HepG2 (cell line): ENCODE data around the gene EFEMP2. TPM values are rescaled to one million over a fixed set of nuclear protein-coding genes. Genes with fewer than 3 reads are reported as not detected.
A peak's percentile ranks its signal among the peaks of the same experiment; 100 is the strongest.

Experiments used
- PPARG ChIP-seq: conservative IDR thresholded peaks from 2 replicates; pipeline ENCODE4 v1.6.1; 2016; ENCODE audit warnings: missing biosample characterization, missing genetic modification reagents
- SMC3 ChIP-seq: IDR thresholded peaks from 2 replicates; pipeline ENCODE4 v1.6.1; 2011; ENCODE audit warnings: low read length, improper control_type of control experiment
- SP1 ChIP-seq, 2 experiments: fragments of 450-650 bp in 1 of 2; sonication (generic) in 1 of 2; formaldehyde crosslinking in 1 of 2; IDR thresholded peaks; 2 replicates each; pipeline versions ENCODE4 v1.4.0 to v1.6.1; 2016 to 2020; ENCODE audit warnings: missing genetic modification reagents in 1 of 2
- ZFX ChIP-seq: sonication (generic); formaldehyde crosslinking; IDR thresholded peaks from 2 replicates; pipeline ENCODE4 v1.4.0; 2020; ENCODE audit warnings: mild to moderate bottlenecking, low read depth, missing genetic modification reagents, moderate library complexity
- ZNF263 ChIP-seq: sonication (generic); formaldehyde crosslinking; IDR thresholded peaks from 2 replicates; pipeline ENCODE4 v1.4.0; 2020; ENCODE audit warnings: missing genetic modification reagents
- ZNF567 ChIP-seq: sonication (generic); formaldehyde crosslinking; IDR thresholded peaks from 2 replicates; pipeline ENCODE4 v1.8.1; 2023; ENCODE audit warnings: mild to moderate bottlenecking, missing genetic modification reagents, borderline replicate concordance
- ZZZ3 ChIP-seq: sonication (generic); formaldehyde crosslinking; IDR thresholded peaks from 2 replicates; pipeline ENCODE4 v1.4.0; 2020; ENCODE audit warnings: missing genetic modification reagents, mild to moderate bottlenecking, borderline replicate concordance
- polyA plus RNA-seq, 8 experiments: library from polyadenylated mRNA; depleted of rRNA in 3 of 8; stranded (reverse) in 7 of 8; unstranded in 1 of 8; fragments of >200 nt; fragmentation: Illumina TruSeq in 4 of 8; extraction: Trizol in 4 of 8; gene quantifications; 2 replicates each; pipeline versions ENCODE4 v1.2.1 to v1.2.3, GENCODE V29; 2011 to 2016; ENCODE audit warnings: low read depth in 4 of 8, missing spikeins in 1 of 8, mixed read lengths in 1 of 8; ENCODE audit not compliant: insufficient read depth in 1 of 8
- total RNA-seq, 5 experiments: library from RNA; depleted of rRNA; stranded (reverse); fragments of >200 nt; fragmentation: Illumina TruSeq; extraction: Trizol; gene quantifications; 2 replicates each; pipeline ENCODE4 v1.2.3, GENCODE V29; 2016; ENCODE audit warnings: low read depth in 1 of 5
- TF ChIP-seq, protein P1 (sequence below): IDR thresholded peaks from 2 replicates; pipeline ENCODE4 v1.6.1; 2016; ENCODE audit warnings: low read depth, control low read depth
- TF ChIP-seq, protein P2 (sequence below): sonication (generic); formaldehyde crosslinking; IDR thresholded peaks from 2 replicates; pipeline ENCODE4 v1.4.0; 2020; ENCODE audit warnings: mild to moderate bottlenecking, missing genetic modification reagents
- TF ChIP-seq, protein P3 (sequence below), 2 experiments: fragments of 450-650 bp in 1 of 2; sonication (generic) in 1 of 2; formaldehyde crosslinking; IDR thresholded peaks; 2 replicates each; pipeline versions ENCODE4 v1.5.0 to v1.8.0; 2020 to 2022; ENCODE audit warnings: mild to moderate bottlenecking in 1 of 2, missing genetic modification reagents in 1 of 2
- TF ChIP-seq, protein P4 (sequence below): sonication (generic); formaldehyde crosslinking; IDR thresholded peaks from 2 replicates; pipeline ENCODE4 v1.4.0; 2020; ENCODE audit warnings: low read depth, missing genetic modification reagents
- TF ChIP-seq, protein P5 (sequence below): sonication (generic); formaldehyde crosslinking; IDR thresholded peaks from 2 replicates; pipeline ENCODE4 v1.5.1; 2020; ENCODE audit warnings: mild to moderate bottlenecking, missing genetic modification reagents, moderate library complexity
- TF ChIP-seq, protein P6 (sequence below): sonication (generic); formaldehyde crosslinking; IDR thresholded peaks from 2 replicates; pipeline ENCODE4 v1.5.1; 2020; ENCODE audit warnings: missing genetic modification reagents, mild to moderate bottlenecking, borderline replicate concordance

The EFEMP2 gene
- total and polyA plus RNA-seq, 2 of the 13 experiments (the other 11 are each of a cell fraction or from before 2014, with no cell fraction given), result 7.4 to 29.7 TPM

DNA sequence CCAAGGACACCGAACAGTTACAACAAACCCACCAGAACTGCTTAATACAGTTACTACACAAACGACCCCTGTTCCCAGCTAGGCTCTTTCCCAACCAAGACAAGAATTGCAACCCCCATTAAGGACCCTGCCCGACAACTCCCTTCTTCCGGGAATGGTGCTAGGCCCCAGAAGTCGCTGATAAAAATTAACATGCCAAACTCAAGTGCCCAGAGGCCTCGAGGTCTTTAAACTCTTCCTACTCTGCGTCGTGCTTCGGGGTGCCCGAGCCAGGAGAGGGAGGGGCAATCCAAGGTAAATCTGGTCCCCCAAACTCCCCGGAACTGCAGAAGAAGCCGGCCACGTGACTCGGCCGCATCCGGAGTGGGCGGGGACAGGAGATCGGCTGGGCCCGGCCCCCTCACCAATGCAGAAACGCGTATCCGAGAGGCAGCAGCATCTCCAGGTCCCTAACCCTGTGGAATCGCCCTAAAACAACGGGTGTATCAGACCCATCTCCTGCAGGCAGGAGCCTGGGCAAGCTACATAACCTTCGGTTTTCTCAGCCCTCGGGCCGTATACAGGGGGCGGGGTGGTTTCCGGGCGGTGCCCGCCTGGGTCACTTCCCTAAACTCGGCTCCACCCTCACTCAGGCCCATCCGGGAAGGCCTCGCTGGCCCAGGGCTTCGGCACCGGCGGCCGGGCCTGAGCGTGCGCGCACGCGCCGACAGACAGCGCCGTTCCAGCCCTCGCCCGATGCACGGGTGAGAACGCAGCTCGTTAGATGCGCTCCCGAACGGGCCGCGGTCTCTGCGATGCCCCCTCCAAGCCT is 15.7 kb downstream of the EFEMP2 start (continued):
- TF ChIP-seq, protein P1, sequence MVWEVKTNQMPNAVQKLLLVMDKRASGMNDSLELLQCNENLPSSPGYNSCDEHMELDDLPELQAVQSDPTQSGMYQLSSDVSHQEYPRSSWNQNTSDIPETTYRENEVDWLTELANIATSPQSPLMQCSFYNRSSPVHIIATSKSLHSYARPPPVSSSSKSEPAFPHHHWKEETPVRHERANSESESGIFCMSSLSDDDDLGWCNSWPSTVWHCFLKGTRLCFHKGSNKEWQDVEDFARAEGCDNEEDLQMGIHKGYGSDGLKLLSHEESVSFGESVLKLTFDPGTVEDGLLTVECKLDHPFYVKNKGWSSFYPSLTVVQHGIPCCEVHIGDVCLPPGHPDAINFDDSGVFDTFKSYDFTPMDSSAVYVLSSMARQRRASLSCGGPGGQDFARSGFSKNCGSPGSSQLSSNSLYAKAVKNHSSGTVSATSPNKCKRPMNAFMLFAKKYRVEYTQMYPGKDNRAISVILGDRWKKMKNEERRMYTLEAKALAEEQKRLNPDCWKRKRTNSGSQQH (CRISPR knock-in tag), result no peak
- TF ChIP-seq, protein P2, sequence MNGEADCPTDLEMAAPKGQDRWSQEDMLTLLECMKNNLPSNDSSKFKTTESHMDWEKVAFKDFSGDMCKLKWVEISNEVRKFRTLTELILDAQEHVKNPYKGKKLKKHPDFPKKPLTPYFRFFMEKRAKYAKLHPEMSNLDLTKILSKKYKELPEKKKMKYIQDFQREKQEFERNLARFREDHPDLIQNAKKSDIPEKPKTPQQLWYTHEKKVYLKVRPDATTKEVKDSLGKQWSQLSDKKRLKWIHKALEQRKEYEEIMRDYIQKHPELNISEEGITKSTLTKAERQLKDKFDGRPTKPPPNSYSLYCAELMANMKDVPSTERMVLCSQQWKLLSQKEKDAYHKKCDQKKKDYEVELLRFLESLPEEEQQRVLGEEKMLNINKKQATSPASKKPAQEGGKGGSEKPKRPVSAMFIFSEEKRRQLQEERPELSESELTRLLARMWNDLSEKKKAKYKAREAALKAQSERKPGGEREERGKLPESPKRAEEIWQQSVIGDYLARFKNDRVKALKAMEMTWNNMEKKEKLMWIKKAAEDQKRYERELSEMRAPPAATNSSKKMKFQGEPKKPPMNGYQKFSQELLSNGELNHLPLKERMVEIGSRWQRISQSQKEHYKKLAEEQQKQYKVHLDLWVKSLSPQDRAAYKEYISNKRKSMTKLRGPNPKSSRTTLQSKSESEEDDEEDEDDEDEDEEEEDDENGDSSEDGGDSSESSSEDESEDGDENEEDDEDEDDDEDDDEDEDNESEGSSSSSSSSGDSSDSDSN (CRISPR knock-in tag), result peak; percentile 75
- TF ChIP-seq, protein P3, sequence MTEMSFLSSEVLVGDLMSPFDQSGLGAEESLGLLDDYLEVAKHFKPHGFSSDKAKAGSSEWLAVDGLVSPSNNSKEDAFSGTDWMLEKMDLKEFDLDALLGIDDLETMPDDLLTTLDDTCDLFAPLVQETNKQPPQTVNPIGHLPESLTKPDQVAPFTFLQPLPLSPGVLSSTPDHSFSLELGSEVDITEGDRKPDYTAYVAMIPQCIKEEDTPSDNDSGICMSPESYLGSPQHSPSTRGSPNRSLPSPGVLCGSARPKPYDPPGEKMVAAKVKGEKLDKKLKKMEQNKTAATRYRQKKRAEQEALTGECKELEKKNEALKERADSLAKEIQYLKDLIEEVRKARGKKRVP (CRISPR knock-in tag; IDR thresholded peaks at IDR 0.05), result no peak
- TF ChIP-seq, protein P4, sequence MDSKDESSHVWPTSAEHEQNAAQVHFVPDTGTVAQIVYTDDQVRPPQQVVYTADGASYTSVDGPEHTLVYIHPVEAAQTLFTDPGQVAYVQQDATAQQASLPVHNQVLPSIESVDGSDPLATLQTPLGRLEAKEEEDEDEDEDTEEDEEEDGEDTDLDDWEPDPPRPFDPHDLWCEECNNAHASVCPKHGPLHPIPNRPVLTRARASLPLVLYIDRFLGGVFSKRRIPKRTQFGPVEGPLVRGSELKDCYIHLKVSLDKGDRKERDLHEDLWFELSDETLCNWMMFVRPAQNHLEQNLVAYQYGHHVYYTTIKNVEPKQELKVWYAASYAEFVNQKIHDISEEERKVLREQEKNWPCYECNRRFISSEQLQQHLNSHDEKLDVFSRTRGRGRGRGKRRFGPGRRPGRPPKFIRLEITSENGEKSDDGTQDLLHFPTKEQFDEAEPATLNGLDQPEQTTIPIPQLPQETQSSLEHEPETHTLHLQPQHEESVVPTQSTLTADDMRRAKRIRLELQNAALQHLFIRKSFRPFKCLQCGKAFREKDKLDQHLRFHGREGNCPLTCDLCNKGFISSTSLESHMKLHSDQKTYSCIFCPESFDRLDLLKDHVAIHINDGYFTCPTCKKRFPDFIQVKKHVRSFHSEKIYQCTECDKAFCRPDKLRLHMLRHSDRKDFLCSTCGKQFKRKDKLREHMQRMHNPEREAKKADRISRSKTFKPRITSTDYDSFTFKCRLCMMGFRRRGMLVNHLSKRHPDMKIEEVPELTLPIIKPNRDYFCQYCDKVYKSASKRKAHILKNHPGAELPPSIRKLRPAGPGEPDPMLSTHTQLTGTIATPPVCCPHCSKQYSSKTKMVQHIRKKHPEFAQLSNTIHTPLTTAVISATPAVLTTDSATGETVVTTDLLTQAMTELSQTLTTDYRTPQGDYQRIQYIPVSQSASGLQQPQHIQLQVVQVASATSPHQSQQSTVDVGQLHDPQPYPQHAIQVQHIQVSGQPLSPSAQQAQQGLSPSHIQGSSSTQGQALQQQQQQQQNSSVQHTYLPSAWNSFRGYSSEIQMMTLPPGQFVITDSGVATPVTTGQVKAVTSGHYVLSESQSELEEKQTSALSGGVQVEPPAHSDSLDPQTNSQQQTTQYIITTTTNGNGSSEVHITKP (CRISPR knock-in tag), result peak; percentile 24; the same call in 1 of the 2 replicates
- TF ChIP-seq ZNF567 (no peak), ZFX (CRISPR knock-in tag) (peak; percentile 67), PPARG (CRISPR knock-in tag) (no peak), ZNF263 (CRISPR knock-in tag) (no peak), ZZZ3 (no peak), SMC3 (no peak), SP1 (IDR thresholded peaks at IDR 0.05) (no peak), SP1 (CRISPR knock-in tag; IDR thresholded peaks at IDR 0.05) (peak; percentile 25)
- TF ChIP-seq, protein P5, sequence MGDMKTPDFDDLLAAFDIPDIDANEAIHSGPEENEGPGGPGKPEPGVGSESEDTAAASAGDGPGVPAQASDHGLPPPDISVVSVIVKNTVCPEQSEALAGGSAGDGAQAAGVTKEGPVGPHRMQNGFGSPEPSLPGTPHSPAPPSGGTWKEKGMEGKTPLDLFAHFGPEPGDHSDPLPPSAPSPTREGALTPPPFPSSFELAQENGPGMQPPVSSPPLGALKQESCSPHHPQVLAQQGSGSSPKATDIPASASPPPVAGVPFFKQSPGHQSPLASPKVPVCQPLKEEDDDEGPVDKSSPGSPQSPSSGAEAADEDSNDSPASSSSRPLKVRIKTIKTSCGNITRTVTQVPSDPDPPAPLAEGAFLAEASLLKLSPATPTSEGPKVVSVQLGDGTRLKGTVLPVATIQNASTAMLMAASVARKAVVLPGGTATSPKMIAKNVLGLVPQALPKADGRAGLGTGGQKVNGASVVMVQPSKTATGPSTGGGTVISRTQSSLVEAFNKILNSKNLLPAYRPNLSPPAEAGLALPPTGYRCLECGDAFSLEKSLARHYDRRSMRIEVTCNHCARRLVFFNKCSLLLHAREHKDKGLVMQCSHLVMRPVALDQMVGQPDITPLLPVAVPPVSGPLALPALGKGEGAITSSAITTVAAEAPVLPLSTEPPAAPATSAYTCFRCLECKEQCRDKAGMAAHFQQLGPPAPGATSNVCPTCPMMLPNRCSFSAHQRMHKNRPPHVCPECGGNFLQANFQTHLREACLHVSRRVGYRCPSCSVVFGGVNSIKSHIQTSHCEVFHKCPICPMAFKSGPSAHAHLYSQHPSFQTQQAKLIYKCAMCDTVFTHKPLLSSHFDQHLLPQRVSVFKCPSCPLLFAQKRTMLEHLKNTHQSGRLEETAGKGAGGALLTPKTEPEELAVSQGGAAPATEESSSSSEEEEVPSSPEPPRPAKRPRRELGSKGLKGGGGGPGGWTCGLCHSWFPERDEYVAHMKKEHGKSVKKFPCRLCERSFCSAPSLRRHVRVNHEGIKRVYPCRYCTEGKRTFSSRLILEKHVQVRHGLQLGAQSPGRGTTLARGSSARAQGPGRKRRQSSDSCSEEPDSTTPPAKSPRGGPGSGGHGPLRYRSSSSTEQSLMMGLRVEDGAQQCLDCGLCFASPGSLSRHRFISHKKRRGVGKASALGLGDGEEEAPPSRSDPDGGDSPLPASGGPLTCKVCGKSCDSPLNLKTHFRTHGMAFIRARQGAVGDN (CRISPR knock-in tag), result peak; percentile 70
- TF ChIP-seq, protein P6, sequence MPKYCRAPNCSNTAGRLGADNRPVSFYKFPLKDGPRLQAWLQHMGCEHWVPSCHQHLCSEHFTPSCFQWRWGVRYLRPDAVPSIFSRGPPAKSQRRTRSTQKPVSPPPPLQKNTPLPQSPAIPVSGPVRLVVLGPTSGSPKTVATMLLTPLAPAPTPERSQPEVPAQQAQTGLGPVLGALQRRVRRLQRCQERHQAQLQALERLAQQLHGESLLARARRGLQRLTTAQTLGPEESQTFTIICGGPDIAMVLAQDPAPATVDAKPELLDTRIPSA (CRISPR knock-in tag), result 0 out of 2 replicates have a peak, but pooled peaks have one; percentile 50
